Cardiac fibroblast (primary cell): ENCODE results near the gene ZFP3.

Experiments
- DNase-seq, 2 donors: peaks; one replicate each; pipeline versions ENCODE4 v3.0.0 to v3.0.0-alpha.2; 2010; ENCODE audit warnings: low read depth in 2 of 2
- H3K4me3 ChIP-seq, 2 donors: replicated peaks in 1 of 2; 1 replicate in 1 of 2; 2 replicates in 1 of 2; pipeline ENCODE4 v1.5.1; 2011; ENCODE audit warnings: low read depth in 2 of 2, low read length in 2 of 2, mild to moderate bottlenecking in 2 of 2, moderate library complexity in 1 of 2
- CTCF ChIP-seq: IDR thresholded peaks from one replicate; pipeline ENCODE4 v1.5.1; 2011; ENCODE audit warnings: low read depth, mild to moderate bottlenecking, low read length, inconsistent platforms

ZFP3 gene

GRCh38 chr17:5077781-5078105, 524 bp upstream of the ZFP3 start:
- H3K4me3 ChIP-seq = peak overlapping the region; percentile 66 to 68
- TF ChIP-seq CTCF = no peak
- DNase-seq = no peak

GRCh38 chr17:5080591-5080990, 2.3 kb downstream of the ZFP3 start:
- no peak overlapping the region for H3K4me3 ChIP-seq
- TF ChIP-seq CTCF = no peak
- no peak for DNase-seq

GRCh38 chr17:5092218-5093010, 14.1 kb downstream of the ZFP3 start:
- no peak overlapping the region for H3K4me3 ChIP-seq
- no peak for DNase-seq
- TF ChIP-seq CTCF = no peak

GRCh38 chr17:5096731-5097100, 18.4 kb downstream of the ZFP3 start:
- TF ChIP-seq CTCF = no peak
- no peak overlapping the region for H3K4me3 ChIP-seq

GRCh38 chr17:5097101-5097834, 19.0 kb downstream of the ZFP3 start:
- DNase-seq = no peak
- H3K4me3 ChIP-seq = no peak overlapping the region
- TF ChIP-seq CTCF = no peak

More at GRCh38 chr17:5096731-5097100, 18.4 kb downstream of the ZFP3 start:
- no peak for DNase-seq

GRCh38 chr17:5099271-5099670, 21.0 kb downstream of the ZFP3 start:
- no peak overlapping the region for H3K4me3 ChIP-seq
- no peak for DNase-seq
- TF ChIP-seq CTCF = no peak
